GM18861 (cell line): ENCODE measurements around the gene ZMYND8.
"Not testable (repeated sequence)": the region's sequence is repeated elsewhere in the genome, so short reads cannot be mapped to it uniquely, and the experiment has no call there.

Source experiments
- ATAC-seq: cut with Tn5 transposase; IDR thresholded peaks from one replicate; pipeline ENCODE4 v1.9.1; 2021; ENCODE audit not compliant: unreplicated experiment

ZMYND8 gene

GRCh38 chr20:47187450-47188195 is 168.9 kb downstream of the ZMYND8 start:
- no peak for ATAC-seq

GRCh38 chr20:47183367-47183766 is 173.1 kb downstream of the ZMYND8 start:
- no peak for ATAC-seq

GRCh38 chr20:47181056-47181862 is 175.2 kb downstream of the ZMYND8 start:
- no peak for ATAC-seq

DNA sequence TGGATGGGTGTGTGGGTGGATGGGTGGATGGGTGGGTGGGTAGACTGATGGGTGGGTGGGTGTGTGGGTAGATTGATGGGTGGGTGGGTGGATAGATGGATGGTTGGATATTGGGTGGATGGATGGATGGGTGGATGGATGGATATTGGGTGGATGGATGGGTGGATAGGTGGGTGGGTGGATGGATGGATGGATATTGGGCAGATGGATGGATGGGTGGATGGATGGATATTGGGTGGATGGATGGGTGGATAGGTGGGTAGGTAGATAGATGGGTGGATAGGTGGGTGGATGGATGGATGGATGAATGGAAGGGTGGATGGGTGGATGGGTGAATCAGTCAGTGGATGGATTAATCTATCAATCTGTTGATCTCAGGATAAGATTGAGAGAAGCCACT is 177.2 kb downstream of the ZMYND8 start:
- no peak for ATAC-seq

GRCh38 chr20:47178851-47179250 is 177.6 kb downstream of the ZMYND8 start:
- ATAC-seq = no peak

GRCh38 chr20:47178277-47178676 is 178.2 kb downstream of the ZMYND8 start:
- ATAC-seq = no peak

DNA sequence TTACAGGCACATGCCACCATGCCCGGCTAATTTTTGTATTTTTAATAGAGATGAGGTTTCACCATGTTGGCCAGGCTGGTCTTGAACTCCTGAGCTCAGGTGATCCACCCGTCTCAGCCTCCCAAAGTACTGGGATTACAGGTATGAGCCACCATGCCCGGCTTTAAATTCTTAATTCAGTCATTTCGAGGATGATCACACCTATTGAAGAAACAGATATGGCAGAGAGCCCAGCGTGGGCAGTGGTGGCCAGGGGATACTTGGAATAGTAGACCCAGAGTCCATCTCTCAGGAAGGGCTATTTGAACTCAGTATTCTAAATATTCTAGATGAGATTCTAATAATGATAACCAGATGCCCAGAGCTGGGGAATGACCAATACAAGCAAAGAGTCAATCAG is 180.3 kb downstream of the ZMYND8 start:
- not testable (repeated sequence) for ATAC-seq

GRCh38 chr20:47175493-47175892 is 181.0 kb downstream of the ZMYND8 start:
- no peak for ATAC-seq

- no peak for ATAC-seq
Observed at GRCh38 chr20:47174456-47175243, 181.8 kb downstream of the ZMYND8 start.

- no peak for ATAC-seq
Observed at GRCh38 chr20:47173596-47174216, 182.8 kb downstream of the ZMYND8 start.

GRCh38 chr20:47172579-47172978 is 183.9 kb downstream of the ZMYND8 start:
- no peak for ATAC-seq

DNA sequence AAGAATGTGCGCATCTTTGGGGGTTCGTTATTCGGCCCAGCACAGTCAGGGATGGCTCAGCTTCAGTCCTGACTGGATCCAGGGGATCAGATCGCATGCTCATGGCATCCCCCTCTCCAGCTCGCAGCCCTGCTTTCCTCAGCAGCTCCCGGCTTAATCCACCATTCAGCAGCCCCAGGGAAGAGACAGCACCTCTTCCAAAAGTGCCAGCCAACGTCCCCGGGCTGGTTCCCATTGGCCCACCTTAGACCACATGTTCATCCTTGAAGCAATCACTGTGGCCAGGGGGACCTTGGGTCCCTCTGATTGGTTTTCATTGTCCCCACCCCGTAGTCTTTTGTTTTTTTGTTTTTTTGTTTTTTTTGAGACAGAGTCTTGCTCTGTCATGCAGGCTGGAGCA is 188.7 kb downstream of the ZMYND8 start:
- no peak for ATAC-seq

GRCh38 chr20:47165376-47165865 is 191.1 kb downstream of the ZMYND8 start:
- no peak for ATAC-seq

DNA sequence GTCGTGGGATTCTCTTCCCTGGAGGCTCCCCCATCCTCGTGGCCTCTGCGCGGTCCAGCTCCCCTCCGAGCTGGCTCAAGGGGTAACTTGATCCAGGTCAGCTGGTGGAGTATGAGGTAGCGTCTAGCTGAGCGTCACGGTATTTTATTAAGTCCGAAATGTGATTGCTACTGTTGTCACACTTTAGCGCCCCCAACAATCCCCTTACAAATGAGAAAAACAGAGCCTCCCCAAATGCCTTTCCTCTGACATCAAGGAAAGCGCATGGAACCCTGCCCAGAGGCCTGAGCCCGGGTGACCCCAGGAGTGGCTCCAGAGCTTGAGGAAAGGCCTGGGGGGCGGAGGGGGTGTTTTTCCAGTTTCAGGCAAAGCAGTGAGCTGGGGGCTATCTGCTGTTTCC is 192.4 kb downstream of the ZMYND8 start:
- ATAC-seq = no peak

- ATAC-seq = no peak
Observed at GRCh38 chr20:47161411-47161810, 195.1 kb downstream of the ZMYND8 start.

GRCh38 chr20:47160992-47161391 is 195.5 kb downstream of the ZMYND8 start:
- ATAC-seq = no peak

GRCh38 chr20:47160240-47160639 is 196.3 kb downstream of the ZMYND8 start:
- no peak for ATAC-seq
